RPMI7951 (cell line): ENCODE results near the gene PKNOX2. TPM values are rescaled to one million over a fixed set of nuclear protein-coding genes. Genes with fewer than 3 reads are reported as not detected.

Experiments used
- DNase-seq: peaks from one replicate; pipeline ENCODE4 v3.0.0-alpha.2; 2012; ENCODE audit warnings: low read depth
- total RNA-seq: library from RNA; depleted of rRNA; stranded (reverse); fragments of >200 nt; shearing (Covaris generic); gene quantifications from 2 replicates; pipeline ENCODE4 v1.2.3, GENCODE V29; 2014

Gene PKNOX2
- total RNA-seq, 1 experiment from 2014 or later: 2.8 TPM

DNA sequence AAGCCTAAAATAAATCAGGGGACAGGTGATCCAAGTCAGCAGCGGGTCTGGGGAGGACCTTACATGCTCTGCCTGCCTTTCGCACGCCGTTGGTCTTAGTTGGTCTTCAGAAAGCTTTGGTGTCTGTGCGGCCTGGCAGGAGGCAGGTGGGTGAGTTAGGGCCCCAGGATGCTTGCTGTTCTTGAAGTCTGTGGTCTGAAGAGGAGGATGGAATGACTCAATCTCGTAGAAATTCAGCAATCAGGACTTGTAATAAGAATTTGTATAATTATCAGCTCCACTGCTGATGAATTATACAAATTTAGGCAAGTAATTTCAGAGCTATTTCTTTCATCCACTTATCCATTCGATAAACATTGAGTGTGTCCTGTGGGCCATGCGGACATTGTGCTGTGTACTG, 193.0 kb downstream of the PKNOX2 start:
- no peak for DNase-seq

DNA sequence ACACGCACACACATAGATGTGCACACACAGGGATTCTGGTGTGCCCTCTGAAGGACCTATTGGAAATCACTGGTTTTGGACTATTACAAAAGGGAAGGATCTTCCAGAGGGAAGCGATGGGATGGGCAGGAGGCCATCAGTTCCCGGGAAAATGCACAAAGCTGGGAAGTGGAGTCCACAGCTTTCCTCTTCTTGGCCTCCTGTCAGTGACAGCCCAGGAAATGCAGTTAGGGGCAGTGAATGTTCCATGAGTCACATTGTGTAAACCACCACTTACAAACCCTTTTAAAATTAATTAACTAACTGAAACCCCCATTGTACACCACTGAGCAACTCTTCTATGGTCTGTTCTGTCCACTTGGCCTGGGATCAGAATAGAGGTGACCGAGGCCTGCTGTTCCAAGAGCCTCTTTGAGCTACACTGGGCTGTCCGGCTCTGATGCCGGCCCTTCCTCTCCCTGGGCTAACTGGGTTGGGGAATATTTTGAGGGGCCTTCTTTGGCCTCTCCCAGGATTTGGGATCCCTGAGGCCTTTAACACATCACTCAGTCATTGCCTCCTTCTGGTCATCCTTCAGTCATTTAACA, 193.8 kb downstream of the PKNOX2 start:
- DNase-seq: peak; percentile 62

GRCh38 chr11:125359130-125359529, 194.6 kb downstream of the PKNOX2 start:
- DNase-seq: no peak

- DNase-seq: no peak
Measured at GRCh38 chr11:125360066-125360465, 195.5 kb downstream of the PKNOX2 start.

- DNase-seq: peak; percentile 47
Measured at GRCh38 chr11:125364121-125364826, 199.7 kb downstream of the PKNOX2 start.

GRCh38 chr11:125365196-125365931, 200.8 kb downstream of the PKNOX2 start:
- no peak for DNase-seq

GRCh38 chr11:125367710-125368109, 203.2 kb downstream of the PKNOX2 start:
- DNase-seq: no peak

- no peak for DNase-seq
Measured at GRCh38 chr11:125368757-125369156, 204.2 kb downstream of the PKNOX2 start.

DNA sequence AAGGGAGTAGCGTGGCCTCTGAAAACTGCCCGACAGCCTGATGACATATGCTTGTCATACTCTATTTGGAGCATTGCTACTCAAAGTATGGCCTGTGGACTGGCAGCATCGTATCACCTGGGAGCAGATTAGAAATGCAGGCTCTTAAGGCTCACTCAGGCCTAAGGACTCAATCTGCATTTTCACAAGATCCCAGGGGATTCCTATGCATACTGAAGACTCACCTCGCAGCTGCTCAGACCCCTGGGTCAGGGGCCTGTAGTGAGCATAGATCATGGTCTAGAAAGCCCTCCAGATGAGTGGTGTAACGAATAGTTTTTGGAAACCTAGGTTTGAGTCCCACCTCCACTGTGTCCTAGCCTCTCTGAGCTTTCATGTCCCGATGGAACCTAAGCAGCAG, 205.3 kb downstream of the PKNOX2 start:
- no peak for DNase-seq

DNA sequence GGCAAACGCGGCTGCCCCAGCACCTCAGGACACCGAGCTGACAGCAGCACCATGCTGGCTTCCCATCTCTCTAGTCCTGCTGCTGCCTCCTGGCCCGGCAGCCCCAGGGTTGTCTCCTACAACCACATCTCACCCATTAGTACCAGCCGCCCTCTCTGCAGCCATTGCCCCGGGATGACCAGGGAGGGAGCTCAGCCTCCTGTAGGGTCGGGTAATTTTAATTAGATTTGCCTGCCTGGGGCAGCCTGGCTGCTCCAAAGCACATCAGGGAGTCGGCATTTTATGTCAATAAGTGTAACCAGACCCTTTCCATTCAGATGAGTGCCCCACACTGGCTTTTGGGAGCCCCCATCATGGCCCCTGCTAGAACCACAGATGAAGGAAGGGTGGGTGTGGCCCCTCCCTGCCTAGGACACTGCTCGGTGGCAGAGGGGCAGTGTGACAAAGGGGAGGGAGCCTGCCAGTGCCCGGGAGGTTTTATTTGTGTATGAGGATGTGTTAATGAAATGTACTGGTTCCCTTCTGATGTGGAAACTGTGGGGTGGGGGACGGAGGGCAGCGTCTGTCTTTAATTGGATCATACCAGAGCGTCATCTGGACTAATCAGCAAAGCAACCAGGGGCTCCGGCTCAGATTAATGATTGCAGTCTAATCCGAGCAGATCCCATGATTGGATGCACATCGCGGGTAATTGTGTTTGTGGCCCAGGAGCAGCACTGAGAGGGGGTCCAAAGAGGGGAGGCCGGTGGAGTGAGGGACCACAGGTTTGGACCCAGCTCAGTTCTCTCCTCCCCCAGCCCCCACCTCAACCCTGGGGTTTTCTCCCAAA, 206.2 kb downstream of the PKNOX2 start:
- no peak for DNase-seq

DNA sequence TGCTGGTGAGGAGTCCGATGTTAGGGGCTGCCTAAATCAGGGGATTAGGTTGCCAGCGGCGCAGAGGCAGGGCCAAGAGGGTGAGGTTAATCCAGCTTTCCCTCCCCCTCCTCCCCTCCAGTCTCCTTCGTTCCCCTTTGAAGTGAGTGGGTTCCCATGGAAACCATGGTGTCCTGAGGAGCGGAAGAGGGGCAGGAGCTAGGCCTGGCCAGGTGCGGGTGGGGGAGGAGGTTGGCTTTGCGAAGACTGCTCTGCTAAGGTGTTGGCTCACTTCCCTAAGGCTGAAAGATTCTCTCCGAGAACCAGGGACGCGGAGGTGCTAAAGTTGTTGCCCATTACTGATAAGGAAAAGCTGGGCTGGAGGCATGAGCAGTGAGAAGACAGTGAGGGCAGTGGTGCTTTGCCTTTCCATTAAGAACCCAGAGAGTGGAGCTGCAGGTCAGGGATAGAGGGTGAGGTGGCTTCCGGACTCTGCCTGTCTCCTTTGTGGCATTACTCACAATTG, 206.9 kb downstream of the PKNOX2 start:
- DNase-seq: no peak

GRCh38 chr11:125372088-125372487, 207.5 kb downstream of the PKNOX2 start:
- no peak for DNase-seq

- no peak for DNase-seq
Measured at GRCh38 chr11:125372911-125373310, 208.4 kb downstream of the PKNOX2 start.

GRCh38 chr11:125373426-125374391, 209.2 kb downstream of the PKNOX2 start:
- no peak for DNase-seq

GRCh38 chr11:125374398-125374797, 209.8 kb downstream of the PKNOX2 start:
- DNase-seq: no peak

- no peak for DNase-seq
Measured at GRCh38 chr11:125375146-125375545, 210.6 kb downstream of the PKNOX2 start.

DNA sequence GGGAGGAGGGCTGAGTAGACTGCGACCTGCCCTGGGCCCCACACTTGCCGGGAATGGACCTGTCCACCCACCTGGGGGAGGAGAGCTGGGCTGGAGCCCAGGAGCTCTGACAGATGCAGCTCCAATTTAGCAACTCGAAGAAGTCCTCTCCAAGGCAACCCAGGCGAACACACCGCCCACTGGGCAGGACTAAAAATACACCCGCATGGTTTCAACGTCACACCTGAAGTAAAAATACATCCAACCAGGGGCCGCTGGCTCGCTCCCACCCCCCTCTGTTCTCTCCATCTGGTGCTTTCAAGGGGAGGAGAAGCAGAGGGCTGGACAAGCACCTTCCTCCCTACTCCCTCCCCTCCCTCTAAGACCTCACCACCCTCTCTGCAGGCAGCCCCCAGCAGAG, 211.6 kb downstream of the PKNOX2 start:
- no peak for DNase-seq

DNA sequence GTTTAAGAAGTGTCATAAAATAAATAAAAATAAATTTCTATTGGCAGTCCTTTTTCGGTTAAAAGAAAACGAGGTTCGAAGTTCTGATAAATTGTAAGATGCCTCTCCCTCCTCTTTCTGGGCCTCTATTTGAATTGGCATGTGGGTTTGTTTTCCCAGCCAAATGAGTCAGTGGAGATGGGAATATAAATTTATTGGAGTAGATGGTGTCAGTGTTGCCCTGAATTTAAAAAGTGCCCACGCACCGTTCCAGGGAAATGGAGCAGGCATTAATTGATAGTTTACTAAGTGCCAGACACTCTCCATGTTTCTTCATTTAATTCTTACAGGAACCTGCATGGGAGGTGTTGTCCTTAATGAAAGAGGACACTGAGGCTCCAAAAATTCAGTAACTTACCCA, 212.3 kb downstream of the PKNOX2 start:
- DNase-seq: no peak

- DNase-seq: no peak
Measured at GRCh38 chr11:125378083-125378482, 213.5 kb downstream of the PKNOX2 start.

DNA sequence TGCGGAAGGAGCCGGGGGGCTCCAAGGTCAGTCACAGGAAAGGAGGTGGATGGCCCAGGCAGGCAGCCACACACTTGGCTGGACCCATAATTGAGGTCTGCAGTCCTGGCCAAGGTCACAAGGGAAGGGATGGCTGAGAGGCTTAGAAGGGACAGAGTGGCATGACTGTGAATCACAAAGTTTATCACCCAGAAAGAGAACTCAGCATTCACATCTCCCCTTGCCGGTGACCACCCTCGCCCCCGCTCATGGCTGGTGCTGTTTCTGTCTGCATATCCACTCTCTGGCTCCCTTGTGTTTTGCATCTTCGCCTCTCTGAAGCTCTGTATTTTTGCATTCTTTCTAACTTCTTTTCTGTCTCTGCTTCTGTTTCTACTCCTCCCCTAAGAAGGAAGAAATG, 214.0 kb downstream of the PKNOX2 start:
- DNase-seq: no peak

- DNase-seq: no peak
Measured at GRCh38 chr11:125379565-125379964, 215.0 kb downstream of the PKNOX2 start.
